Liver (tissue), 9 donors: ENCODE measurements around the gene ARHGEF16. TPM values are rescaled to one million over a fixed set of nuclear protein-coding genes. Genes with fewer than 3 reads are reported as not detected.

Source experiments
- DNase-seq: peaks from one replicate; pipeline ENCODE4 v3.0.0-alpha.2; 2017; ENCODE audit warnings: low spot score
- H3K27ac ChIP-seq, 2 donors: one replicate each; pipeline ENCODE4 v1.7.0; 2013; ENCODE audit warnings: inconsistent platforms in 2 of 2, low read length in 2 of 2, control low read depth in 1 of 2, low read depth in 1 of 2, mild to moderate bottlenecking in 1 of 2
- H3K27me3 ChIP-seq, 4 donors: one replicate each; pipeline versions ENCODE4 v1.6.1 to v1.7.0; 2013; ENCODE audit warnings: low read length in 3 of 4, inconsistent platforms in 1 of 4, mild to moderate bottlenecking in 1 of 4, moderate library complexity in 1 of 4; ENCODE audit not compliant: control insufficient read depth in 4 of 4, insufficient read depth in 4 of 4
- H3K36me3 ChIP-seq, 4 donors: one replicate each; pipeline versions ENCODE4 v1.6.1 to v1.7.0; 2013; ENCODE audit warnings: low read length in 3 of 4, mild to moderate bottlenecking in 3 of 4, low read depth in 1 of 4, moderate library complexity in 1 of 4; ENCODE audit not compliant: control insufficient read depth in 4 of 4, insufficient read depth in 3 of 4
- H3K4me1 ChIP-seq, 4 donors: one replicate each; pipeline versions ENCODE4 v1.6.1 to v1.7.0; 2013; ENCODE audit warnings: low read length in 3 of 4, mild to moderate bottlenecking in 3 of 4, moderate library complexity in 1 of 4; ENCODE audit not compliant: control insufficient read depth in 4 of 4, insufficient read depth in 4 of 4
- H3K4me3 ChIP-seq, 3 donors: one replicate each; pipeline versions ENCODE4 v1.6.1 to v1.7.0; 2013; ENCODE audit warnings: low read length in 3 of 3, control low read depth in 1 of 3, low read depth in 1 of 3, mild to moderate bottlenecking in 1 of 3
- H3K9ac ChIP-seq, 2 donors: one replicate each; pipeline ENCODE4 v1.7.0; 2013; ENCODE audit warnings: low read length in 2 of 2, mild to moderate bottlenecking in 2 of 2, moderate library complexity in 2 of 2, control low read depth in 1 of 2, low read depth in 1 of 2
- H3K9me3 ChIP-seq, 4 donors: one replicate each; pipeline versions ENCODE4 v1.6.1 to v1.7.0; 2013; ENCODE audit warnings: low read length in 3 of 4; ENCODE audit not compliant: control insufficient read depth in 4 of 4
- EGR1 ChIP-seq, 2 donors: IDR thresholded peaks; 2 replicates each; pipeline ENCODE4 v1.6.1; 2016 to 2018; ENCODE audit warnings: antibody characterized with exemption in 2 of 2, low read depth in 2 of 2
- FOXA1 ChIP-seq: IDR thresholded peaks from 2 replicates; pipeline ENCODE4 v1.6.1; 2016; ENCODE audit warnings: antibody characterized with exemption
- FOXA2 ChIP-seq: IDR thresholded peaks from 2 replicates; pipeline ENCODE4 v1.6.1; 2016; ENCODE audit warnings: antibody characterized with exemption
- GABPA ChIP-seq, 2 donors: IDR thresholded peaks in 1 of 2; conservative IDR thresholded peaks in 1 of 2; 2 replicates each; pipeline ENCODE4 v1.6.1; 2016; ENCODE audit warnings: antibody characterized with exemption in 2 of 2, mild to moderate bottlenecking in 1 of 2, moderate library complexity in 1 of 2
- HNF4G ChIP-seq: IDR thresholded peaks from 2 replicates; pipeline ENCODE4 v1.6.1; 2016; ENCODE audit warnings: antibody characterized with exemption
- JUND ChIP-seq, 2 donors: IDR thresholded peaks; 2 replicates each; pipeline ENCODE4 v1.6.1; 2016; ENCODE audit warnings: antibody characterized with exemption in 2 of 2
- NR2F2 ChIP-seq: IDR thresholded peaks from 2 replicates; pipeline ENCODE4 v1.6.1; 2016; ENCODE audit warnings: antibody characterized with exemption
- RXRA ChIP-seq, 2 donors: IDR thresholded peaks; 2 replicates each; pipeline ENCODE4 v1.6.1; 2017 to 2018; ENCODE audit warnings: antibody characterized with exemption in 2 of 2, mild to moderate bottlenecking in 1 of 2
- SP1 ChIP-seq: IDR thresholded peaks from 2 replicates; pipeline ENCODE4 v1.6.1; 2018; ENCODE audit warnings: antibody characterized with exemption, mild to moderate bottlenecking
- TAF1 ChIP-seq: conservative IDR thresholded peaks from 2 replicates; pipeline ENCODE4 v1.6.1; 2016; ENCODE audit warnings: antibody characterized with exemption, mild to moderate bottlenecking
- WGBS: extraction: QIAGEN DNeasy Blood & Tissue Kit; methylation state at CpG from one replicate; pipeline ENCODE4 v1.1.7; 2013; 5-methylcytosine and 5-hydroxymethylcytosine counted together
- polyA plus RNA-seq, 2 donors: library from polyadenylated mRNA; stranded (reverse) in 1 of 2; unstranded in 1 of 2; fragments of 200-250 nt in 1 of 2; fragments of >200 nt in 1 of 2; fragmentation: Nextera tagmentation in 1 of 2; extraction: Ambion mirVana in 1 of 2; gene quantifications; one replicate each; pipeline versions ENCODE4 v1.2.1 to v1.2.3, GENCODE V29; 2013 to 2015
- total RNA-seq, 2 donors: library from RNA; depleted of rRNA; stranded (reverse); fragments of >200 nt; gene quantifications; one replicate each; pipeline ENCODE4 v1.2.3, GENCODE V29; 2014
- TF ChIP-seq, protein P1 (sequence below): IDR thresholded peaks from 2 replicates; pipeline ENCODE4 v1.6.1; 2016; ENCODE audit warnings: antibody characterized with exemption
- TF ChIP-seq, protein P2 (sequence below): IDR thresholded peaks from 2 replicates; pipeline ENCODE4 v1.6.1; 2016; ENCODE audit warnings: antibody characterized with exemption
- TF ChIP-seq, protein P3 (sequence below): IDR thresholded peaks from 2 replicates; pipeline ENCODE4 v1.6.1; 2016; ENCODE audit warnings: antibody characterized with exemption, mild to moderate bottlenecking
- TF ChIP-seq, protein P4 (sequence below): IDR thresholded peaks from 2 replicates; pipeline ENCODE4 v1.6.1; 2016; ENCODE audit warnings: antibody characterized with exemption
- TF ChIP-seq, protein P5 (sequence below): fragments of 150-350 bp; IDR thresholded peaks from 2 replicates; pipeline ENCODE4 v1.5.1; 2017; ENCODE audit warnings: improper control_type of control experiment, low read depth, low read length; ENCODE audit not compliant: missing input control
- donor health status: healthy.
- donor health status: healthy.
- donor health status: healthy.
- donor health status: healthy.
- donor health status: healthy.

ARHGEF16 gene
- total and polyA plus RNA-seq, 4 donors = 0.65 to 5.6 (median 2.8) TPM

DNA sequence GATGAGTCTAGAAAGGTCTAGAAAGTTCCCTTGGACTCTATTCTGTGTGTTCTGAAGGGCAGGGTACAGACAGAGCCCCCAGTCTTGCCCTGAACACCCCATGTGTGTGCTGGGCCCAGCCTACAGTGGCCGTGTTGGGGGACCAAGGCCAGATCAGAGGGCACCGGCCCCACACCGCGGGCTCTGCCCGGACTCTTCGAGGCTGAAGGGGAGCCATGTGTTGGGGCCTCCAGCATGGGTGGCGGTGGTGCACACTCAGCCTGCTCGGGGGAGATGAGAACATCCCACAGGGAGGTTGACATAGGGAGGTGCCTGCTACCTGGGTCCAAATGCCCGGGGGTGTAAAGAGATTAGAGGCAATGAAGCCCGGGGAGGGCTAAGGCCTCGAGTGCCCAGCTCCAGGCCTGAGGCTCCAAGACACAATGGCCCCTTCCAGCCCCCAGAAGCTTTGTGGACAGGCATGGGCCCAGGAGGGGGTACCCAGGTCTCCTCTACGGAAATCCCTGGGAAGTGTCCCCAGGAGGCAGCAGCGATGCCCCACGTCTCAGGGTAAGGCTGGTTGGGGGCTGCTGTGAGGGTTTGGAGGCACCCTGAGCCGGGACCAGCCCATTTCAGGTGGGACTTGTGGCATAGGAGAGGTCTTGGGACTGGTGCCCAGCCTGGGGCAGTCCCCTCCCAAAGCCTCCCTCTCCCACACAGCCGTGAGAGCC is 12.1 kb downstream of the ARHGEF16 start:
- Histone ChIP-seq H3K27ac (no peak overlapping the region), H3K4me3 (no peak overlapping the region), H3K36me3 (no peaks in the 10 kb centered on the region), H3K4me1 (no peaks in the 10 kb centered on the region), H3K9me3 (no peaks in the 10 kb centered on the region), H3K27me3 (no peaks in the 10 kb centered on the region), H3K9ac (no peak overlapping the region)
- DNase-seq = no peak
- WGBS = 95% methylated on average over 16 of the region's 16 CpGs
- no peak for TF ChIP-seq FOXA1
- TF ChIP-seq, protein P1, sequence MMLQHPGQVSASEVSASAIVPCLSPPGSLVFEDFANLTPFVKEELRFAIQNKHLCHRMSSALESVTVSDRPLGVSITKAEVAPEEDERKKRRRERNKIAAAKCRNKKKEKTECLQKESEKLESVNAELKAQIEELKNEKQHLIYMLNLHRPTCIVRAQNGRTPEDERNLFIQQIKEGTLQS = no peak
- TF ChIP-seq, protein P2, sequence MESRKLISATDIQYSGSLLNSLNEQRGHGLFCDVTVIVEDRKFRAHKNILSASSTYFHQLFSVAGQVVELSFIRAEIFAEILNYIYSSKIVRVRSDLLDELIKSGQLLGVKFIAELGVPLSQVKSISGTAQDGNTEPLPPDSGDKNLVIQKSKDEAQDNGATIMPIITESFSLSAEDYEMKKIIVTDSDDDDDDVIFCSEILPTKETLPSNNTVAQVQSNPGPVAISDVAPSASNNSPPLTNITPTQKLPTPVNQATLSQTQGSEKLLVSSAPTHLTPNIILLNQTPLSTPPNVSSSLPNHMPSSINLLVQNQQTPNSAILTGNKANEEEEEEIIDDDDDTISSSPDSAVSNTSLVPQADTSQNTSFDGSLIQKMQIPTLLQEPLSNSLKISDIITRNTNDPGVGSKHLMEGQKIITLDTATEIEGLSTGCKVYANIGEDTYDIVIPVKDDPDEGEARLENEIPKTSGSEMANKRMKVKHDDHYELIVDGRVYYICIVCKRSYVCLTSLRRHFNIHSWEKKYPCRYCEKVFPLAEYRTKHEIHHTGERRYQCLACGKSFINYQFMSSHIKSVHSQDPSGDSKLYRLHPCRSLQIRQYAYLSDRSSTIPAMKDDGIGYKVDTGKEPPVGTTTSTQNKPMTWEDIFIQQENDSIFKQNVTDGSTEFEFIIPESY = no peak
- no peak for TF ChIP-seq EGR1 (IDR thresholded peaks at IDR 0.05; ENCODE audit: low read depth in 2 of 2)
- TF ChIP-seq RXRA (IDR thresholded peaks at IDR 0.05) = no peak
- TF ChIP-seq JUND (IDR thresholded peaks at IDR 0.05) = no peak
- TF ChIP-seq HNF4G = no peak
- TF ChIP-seq GABPA (IDR thresholded peaks at IDR 0.05 in 1 of 2, conservative IDR thresholded peaks at IDR 0.05 in 1 of 2) = no peak
- no peak for TF ChIP-seq NR2F2
- no peak for TF ChIP-seq SP1
- no peak for TF ChIP-seq FOXA2
- TF ChIP-seq, protein P3, sequence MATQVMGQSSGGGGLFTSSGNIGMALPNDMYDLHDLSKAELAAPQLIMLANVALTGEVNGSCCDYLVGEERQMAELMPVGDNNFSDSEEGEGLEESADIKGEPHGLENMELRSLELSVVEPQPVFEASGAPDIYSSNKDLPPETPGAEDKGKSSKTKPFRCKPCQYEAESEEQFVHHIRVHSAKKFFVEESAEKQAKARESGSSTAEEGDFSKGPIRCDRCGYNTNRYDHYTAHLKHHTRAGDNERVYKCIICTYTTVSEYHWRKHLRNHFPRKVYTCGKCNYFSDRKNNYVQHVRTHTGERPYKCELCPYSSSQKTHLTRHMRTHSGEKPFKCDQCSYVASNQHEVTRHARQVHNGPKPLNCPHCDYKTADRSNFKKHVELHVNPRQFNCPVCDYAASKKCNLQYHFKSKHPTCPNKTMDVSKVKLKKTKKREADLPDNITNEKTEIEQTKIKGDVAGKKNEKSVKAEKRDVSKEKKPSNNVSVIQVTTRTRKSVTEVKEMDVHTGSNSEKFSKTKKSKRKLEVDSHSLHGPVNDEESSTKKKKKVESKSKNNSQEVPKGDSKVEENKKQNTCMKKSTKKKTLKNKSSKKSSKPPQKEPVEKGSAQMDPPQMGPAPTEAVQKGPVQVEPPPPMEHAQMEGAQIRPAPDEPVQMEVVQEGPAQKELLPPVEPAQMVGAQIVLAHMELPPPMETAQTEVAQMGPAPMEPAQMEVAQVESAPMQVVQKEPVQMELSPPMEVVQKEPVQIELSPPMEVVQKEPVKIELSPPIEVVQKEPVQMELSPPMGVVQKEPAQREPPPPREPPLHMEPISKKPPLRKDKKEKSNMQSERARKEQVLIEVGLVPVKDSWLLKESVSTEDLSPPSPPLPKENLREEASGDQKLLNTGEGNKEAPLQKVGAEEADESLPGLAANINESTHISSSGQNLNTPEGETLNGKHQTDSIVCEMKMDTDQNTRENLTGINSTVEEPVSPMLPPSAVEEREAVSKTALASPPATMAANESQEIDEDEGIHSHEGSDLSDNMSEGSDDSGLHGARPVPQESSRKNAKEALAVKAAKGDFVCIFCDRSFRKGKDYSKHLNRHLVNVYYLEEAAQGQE = no peak
- TF ChIP-seq, protein P4, sequence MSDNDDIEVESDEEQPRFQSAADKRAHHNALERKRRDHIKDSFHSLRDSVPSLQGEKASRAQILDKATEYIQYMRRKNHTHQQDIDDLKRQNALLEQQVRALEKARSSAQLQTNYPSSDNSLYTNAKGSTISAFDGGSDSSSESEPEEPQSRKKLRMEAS = no peak
- TF ChIP-seq TAF1 = no peak
- TF ChIP-seq, protein P5, sequence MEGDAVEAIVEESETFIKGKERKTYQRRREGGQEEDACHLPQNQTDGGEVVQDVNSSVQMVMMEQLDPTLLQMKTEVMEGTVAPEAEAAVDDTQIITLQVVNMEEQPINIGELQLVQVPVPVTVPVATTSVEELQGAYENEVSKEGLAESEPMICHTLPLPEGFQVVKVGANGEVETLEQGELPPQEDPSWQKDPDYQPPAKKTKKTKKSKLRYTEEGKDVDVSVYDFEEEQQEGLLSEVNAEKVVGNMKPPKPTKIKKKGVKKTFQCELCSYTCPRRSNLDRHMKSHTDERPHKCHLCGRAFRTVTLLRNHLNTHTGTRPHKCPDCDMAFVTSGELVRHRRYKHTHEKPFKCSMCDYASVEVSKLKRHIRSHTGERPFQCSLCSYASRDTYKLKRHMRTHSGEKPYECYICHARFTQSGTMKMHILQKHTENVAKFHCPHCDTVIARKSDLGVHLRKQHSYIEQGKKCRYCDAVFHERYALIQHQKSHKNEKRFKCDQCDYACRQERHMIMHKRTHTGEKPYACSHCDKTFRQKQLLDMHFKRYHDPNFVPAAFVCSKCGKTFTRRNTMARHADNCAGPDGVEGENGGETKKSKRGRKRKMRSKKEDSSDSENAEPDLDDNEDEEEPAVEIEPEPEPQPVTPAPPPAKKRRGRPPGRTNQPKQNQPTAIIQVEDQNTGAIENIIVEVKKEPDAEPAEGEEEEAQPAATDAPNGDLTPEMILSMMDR = no peak
